NCI-H1105 (cell line): ENCODE results near the gene S1PR3.
A peak's percentile ranks its signal among the peaks of the same experiment; 100 is the strongest.
"Not testable (repeated sequence)": the region's sequence is repeated elsewhere in the genome, so short reads cannot be mapped to it uniquely, and the experiment has no call there.

Experiments used
- DNase-seq: peaks from one replicate; lab custom pipeline; 2025; lab: John Stamatoyannopoulos, UW

S1PR3 gene

DNA sequence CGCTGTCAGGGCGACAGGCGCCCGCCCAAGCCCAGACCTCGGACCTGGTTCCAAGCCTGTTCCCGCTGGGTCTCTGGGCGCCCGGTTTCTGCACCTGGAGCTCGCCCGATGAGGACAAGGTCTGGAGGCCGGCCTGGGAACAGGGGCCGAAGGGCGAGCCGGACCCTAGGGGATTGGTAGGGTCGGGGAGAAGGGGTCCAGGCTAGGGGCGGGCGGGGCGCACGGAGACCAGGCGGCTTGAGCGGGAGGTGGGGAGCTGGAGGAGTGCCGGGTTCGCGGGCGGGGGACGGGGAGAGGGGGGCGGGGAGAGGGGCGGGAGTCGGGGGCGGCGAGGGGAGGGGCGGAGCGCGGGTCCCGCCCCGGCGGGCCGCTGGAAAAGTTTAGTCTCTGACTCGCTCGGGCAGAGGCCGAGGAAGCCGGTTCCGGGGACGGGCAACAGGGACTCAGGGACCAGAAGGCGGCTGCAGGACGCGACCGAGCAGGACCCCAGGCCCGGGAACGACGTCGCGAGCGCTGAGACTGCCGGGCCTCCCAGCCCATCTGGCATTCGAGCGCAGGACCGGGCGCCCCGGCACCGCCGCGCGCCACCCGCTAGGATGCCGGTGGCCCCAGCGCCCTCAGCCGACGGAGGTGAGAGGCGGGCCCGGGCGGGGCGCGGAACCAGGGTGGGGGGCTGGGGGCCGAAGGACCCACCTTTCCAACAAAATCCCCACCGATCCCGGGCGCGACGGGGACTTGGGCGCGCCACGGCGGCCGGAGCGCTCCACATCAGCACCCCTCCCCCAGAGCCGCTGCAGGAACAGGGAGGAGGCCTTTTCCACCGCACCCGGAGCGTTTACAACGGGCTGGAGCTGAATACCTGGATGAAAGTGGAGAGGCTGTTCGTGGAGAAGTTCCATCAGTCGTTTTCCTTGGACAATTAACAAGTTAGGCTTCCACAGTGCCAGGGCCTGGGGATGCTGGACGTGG, at the start of gene S1PR3:
S1PR3 (plus strand) TSS at position 403 of the 969 bp plus-strand sequence. CDS start 9,733 bp downstream, outside the sequence.
- DNase-seq: peak; percentile 16

DNA sequence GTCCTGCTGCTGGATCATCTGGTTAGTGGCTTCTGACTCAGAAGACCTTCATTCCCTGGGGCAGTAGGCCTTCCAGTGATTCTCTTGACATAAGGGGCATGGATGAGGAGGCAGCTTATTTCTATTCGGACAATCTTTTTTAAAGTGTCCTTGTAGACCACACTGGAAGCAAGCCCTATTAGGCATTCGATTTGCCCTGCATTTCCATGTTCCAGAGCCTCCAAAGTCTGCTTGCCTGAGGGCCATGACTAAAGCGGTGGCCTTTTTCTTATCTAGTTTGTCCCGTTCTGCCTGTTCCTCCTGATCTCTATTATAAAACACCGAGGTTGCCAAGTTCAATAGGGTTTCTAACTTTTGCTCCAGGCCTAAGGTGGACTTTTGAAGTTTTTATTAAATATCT, 49.7 kb upstream of the S1PR3 start:
- DNase-seq: not testable (repeated sequence)

DNA sequence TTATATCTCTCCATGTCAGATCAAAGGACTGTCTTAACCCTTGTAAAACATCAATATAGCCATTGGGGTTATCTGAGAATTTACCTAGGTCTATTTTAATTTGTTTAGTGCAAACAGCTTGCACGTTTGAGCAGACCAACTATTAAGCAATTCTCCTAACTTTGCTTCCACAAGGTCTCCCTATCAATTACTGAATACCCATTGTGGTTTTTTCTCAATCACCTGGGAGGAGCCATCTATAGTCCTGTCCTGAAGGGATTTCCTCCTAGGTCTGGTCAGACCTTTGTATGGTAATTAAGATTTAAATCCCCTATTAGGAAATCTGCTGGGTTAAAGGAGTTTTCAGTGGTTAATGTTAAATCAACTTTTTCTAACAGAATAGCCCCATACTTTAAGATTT, 48.9 kb upstream of the S1PR3 start:
- DNase-seq: no peak

DNA sequence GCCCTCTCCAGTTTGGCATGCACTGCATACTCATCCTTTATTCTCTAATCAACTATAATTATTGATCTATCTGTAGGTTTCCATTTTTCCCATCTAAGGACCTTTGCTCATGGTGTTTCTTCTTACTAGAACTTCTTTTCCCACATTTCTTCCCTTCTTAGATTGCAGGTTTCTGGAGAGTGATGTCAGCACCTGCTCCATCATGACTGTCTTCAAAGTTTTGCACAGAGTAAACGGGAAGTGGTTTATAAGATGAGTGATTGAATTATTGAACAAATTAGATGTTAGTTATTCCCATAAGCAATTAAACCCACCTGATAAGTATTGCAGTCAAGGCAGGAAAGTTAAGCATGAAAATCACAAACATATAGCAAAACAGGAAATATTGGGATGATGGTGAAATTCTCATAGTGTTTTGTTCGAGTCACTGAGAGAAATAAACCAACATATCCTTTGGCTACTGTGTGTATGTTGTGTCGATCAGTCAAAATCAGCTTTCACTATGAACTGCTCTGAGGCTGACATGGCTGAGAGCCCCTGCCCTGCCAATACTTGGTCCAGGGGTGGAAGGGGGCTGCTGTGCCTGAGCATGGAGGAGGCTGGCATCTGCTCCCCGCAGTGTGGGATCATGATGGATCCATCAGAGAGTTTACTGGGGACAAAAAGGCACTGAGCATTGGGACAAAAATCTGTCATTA, 45.5 kb upstream of the S1PR3 start:
- no peak for DNase-seq

DNA sequence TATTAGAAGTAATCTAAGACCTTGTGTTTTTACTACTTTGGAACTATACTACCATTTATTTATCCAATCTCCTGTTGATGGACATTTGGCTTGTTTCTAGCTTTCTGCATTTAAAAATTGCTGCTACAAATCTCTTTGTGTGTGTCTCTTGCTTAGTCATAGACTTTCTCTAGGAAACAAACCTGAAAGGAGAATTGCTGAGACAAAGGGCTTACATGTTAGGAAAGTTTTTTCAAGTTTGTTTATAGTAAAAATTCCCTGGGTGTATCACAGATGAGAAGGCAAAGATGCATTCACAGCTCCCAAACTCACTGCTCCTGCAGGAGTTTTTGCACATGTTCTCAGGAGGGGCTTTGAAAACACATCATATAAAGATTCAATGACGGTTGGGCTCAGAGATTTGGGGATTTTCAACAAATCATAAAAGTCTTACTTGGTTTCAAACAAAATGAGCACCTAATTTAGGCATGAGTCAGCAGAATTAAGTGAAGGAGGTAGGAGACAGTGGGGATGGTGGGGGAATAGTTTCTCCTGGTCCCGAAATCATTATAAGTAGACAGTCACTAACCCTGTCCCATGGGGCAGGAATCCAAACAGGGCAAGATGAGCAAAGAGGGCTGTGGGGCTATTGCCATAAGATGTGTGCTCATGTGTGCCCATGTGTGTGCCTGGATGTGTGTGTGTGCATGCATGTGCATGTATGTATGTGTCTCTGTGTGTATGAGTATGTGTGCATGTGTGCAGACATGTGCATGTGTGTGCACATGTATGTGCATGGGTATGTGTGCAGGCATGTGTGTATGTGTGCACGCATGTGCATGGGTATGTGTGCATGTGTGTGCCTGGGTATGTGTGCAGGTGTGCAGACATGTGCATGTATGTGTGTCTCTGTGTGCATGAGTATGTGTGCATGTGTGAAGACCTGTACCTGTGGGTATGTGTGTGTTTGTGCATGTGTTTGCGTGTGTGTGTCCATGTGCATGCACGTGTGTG, 43.4 kb upstream of the S1PR3 start:
- no peak for DNase-seq

DNA sequence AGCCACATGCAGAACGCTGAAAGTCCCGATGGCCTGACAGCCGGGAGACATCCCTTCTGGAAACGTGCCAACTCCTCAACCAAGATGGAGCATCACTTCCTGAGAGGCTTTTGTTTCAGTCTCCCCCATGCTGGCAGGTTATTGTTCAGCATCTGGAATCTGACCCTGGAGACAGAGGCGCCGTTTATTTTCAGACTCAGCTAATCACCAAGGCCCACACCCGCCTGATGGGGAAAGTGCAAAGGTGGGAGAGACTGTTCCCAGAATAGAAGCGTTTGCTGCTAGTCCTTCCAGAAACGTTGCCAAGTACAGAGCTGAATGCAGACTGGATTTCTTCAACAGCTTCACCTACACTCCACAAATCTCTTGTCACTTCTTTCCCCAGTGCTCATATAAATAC, 41.8 kb upstream of the S1PR3 start:
- DNase-seq: peak; percentile 18

DNA sequence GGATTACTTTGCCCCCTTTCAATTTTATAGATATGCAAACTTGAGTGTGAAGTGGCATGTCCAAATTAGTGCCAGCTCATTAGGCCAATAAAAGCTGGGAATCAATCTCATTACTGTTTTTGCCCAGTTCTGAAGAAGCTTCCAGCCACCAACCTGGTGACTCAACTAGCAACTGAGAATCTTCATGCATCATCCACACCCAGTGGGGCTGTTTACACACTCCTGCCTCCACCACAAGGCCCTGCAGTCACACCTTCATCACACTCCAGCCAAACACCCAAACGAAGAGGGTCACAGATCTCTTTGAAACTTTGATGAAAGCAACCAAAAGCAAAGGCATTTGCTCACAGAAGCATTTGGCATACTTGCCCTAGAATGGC, 41.3 kb upstream of the S1PR3 start:
- DNase-seq: no peak

DNA sequence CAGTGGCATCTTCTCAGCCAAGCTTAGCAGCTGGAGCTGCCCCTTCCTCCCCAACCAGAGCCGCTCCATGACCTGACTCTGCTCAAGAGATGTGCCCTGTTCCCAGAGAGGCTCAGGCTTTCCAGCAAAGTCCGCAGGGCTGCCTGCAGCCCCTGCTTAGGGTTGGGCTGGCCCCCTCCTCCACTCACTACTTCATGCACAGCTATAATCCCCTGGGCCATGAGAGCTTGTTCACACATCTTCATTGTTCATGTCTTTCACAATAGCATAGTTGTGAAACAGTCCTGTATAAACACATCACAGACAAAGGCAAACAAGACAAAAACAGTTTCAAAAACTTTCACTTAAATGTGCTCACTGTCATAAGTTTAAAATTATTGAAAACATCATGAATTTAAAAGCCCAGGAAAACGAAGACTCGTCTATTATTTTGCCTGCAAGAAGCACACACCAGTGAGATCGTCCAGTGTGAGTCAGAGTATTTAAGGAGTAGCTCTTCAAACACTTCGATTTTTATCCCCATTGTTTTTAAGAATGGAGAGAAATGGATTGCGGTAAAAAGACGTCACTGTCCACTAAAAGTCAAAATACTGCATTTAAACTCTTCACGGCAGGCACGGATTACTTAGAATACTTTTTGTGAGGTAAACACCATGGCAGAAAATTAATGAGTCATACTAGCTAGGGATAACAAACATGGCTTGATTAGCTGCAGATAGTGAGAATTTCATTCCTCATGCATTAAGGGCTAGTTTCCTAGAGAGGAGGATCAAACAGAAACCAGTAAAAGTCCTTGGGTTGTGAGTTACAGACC, 40.7 kb upstream of the S1PR3 start:
- no peak for DNase-seq

DNA sequence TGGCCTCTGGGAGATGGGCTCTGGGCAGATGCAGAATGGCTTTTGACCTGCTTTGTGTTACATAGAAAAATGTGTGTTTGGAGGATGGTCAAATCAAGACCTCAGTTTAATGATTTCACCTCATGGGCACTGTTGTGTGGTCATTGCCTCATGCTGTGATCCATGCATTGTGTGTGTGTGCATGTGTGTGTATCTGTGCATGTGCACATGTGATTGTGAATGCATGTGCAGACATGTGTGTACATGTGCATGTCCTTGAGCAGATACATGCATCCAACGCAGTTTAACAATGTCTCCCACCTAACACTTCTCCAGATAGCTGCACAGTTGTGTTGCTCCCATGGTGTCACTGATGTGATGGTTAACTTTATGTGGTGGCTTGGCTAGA, 40.1 kb upstream of the S1PR3 start:
- no peak for DNase-seq

DNA sequence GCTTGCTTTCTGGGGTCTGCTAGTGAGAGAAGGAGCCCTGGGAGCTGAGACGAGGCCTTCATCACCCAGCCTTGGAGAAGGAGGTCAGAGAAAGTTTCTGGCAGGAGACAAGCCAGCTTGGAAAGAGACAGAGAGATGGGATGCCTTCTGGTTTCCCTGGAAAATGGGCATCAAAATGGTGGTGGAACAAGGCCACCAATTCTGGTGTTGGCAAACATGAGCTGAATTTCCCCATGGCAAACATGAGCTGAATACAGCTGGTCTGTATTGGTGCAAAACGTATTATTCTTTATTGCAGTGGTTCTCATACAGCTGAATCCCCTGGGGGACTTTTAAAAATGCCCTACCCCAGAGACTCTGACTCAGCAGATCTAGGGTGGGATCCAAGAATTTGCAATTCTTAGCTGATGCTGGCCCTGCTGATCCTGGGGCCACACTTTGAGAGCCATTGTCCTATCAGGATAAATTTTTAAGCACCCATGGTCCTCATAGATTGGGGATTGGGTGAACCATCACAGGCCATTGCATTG, 39.1 kb upstream of the S1PR3 start:
- DNase-seq: no peak

DNA sequence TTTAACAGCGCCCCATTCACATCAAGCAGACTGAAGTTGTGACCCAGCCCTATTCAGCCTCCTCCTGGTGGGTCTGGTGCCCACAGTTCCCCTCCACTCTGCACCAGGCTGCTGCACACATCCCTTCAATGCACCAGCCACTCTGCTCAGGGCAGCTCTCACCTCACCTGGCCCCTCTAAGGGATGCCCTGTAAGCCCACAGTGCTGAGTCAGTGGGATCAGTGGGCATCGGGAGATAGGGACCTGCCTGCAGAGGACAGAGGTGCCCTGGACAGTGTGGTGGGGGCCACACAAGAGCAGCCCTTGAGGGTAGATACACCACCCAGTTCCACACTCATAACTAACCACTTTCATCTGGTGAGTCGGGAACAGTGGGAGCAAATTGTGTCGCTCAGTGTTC, 38.3 kb upstream of the S1PR3 start:
- DNase-seq: no peak

DNA sequence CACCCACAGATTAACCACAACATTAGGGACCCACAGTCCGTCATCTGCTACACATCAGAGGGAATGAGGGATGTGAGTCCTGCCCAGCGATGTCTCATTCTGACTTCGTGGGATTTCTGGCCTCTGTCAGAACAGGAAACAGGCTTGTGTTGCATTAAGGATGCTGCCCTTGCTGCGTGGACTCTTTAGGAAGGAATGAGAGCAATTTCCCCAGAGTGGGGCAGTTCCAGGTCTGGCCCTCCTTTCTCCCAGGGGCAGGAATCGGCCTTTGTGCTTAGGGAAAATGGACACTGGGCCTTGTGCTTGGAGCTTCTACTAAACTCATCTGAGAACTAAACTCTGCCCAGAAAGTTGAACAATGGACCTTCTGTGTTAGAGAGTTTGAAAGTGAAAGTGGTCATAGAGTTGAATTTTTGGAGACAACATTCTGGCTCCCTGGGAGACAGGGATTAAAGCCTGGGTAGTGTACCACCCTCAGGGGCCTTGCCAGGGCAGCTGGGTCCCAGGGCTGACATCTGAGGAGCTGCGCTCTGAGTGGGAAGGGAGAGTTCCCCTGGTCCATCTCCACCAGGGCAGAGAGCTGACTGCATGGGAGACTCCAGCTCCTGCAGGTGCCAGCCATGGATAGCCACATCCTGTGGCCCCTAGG, 37.8 kb upstream of the S1PR3 start:
- no peak for DNase-seq

DNA sequence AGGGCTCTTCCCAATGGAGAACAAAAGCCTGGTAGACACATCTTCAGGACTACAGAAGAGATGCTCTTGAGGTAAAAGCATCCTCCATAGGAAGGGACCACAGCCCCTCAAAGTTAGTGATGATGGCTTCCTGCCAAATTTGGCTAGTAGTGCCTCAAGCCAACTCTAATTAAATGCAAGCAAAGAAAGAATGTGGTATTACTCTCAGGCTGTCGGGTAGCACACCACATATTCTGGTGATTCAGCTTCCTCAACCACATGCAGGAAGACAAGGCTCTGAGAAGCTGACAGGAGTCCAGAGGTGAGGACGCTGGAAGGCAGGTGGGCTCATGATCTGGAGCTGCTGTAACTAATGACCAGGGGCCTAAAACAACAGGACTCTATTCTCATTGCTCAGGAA, 37.2 kb upstream of the S1PR3 start:
- DNase-seq: no peak

DNA sequence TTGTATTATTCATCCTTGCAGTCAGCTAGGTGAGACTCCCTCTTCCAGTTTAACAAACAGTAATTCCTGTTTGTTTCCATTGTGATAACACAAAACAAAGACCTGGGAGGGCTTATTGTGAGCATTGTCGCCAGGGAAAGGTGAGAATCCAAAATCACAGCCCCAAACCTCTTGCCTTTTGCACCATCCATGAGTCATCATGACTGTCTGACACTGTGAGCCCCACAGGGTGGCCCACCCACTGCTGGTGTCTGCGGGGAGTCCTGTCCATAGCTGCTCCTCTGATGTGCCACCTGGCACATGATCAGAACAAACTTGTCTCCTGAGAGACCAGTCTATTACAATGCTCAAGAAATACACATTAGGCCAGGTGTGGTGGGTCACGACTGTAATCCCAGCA, 33.7 kb upstream of the S1PR3 start:
- DNase-seq: no peak

DNA sequence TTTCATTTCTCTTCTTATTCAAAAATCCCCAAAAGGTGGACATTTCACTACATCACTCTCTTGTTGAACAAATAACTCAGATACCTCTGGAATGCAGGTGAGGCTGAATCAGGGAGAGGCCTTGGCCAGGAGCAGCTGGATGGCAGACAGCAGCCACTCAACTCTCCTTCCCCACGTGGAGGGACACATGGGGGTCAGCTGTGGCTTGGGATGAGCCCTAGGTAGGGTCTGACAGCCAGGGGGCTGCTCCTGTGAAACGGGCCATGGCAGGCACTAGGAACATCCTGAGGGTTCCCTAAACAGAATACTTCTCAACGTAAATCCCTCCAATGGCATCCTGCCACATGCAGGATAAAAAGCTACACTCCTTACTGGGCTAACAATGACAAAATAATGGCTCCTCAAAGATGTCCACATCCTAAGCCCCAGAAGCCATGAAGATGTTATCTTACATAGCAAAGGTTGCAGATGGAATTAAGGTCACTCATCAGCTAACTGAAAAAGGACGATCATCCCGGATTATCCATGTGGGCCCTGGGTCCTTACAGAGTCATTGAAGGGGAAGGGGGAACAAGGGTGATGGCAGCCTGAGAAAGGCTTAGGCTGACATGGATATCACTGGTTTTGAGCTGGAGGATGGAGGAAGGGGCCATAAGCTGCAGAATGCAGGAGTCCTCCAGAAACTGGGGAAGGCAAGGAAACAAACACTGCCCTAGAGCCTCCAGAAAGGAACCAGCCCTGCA, 31.4 kb upstream of the S1PR3 start:
- DNase-seq: no peak

DNA sequence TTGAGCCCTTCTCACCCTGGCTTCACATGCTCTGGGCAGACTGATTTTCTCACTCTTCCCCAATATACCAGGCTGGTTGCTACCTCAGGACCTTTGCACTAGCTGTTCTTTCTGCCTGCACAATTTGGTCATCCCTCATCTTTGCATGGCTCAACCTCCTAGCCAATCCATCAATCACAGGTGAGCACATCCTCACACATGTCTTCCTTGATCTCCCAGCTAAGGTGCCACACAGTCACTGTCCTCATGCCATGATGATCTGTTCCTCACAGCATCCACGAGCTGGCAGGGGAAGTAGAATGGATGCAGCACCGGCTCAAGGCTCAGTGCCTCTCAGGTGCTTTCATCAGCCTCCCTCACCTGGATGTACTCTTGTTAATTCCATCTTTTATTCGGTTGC, 30.6 kb upstream of the S1PR3 start:
- DNase-seq: no peak

DNA sequence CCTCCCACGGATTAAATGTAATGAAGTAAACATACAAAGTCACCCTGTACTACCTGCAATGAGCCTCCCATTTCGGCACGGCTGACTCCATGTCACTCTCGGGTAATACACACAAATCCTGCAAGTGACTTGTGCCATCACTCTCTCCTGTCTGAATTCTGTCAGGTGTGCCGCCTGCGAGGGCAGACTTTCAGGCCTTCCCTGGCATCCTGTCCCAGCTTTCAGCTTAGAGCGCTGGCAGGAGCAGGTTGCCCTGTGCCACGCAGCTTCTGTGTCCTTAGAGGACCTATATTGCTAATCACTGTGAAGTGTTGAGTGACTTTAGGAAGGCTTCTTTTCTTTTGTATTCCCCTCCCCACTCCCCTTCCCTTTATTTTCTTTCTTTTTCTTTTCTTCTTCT, 25.8 kb upstream of the S1PR3 start:
- no peak for DNase-seq

DNA sequence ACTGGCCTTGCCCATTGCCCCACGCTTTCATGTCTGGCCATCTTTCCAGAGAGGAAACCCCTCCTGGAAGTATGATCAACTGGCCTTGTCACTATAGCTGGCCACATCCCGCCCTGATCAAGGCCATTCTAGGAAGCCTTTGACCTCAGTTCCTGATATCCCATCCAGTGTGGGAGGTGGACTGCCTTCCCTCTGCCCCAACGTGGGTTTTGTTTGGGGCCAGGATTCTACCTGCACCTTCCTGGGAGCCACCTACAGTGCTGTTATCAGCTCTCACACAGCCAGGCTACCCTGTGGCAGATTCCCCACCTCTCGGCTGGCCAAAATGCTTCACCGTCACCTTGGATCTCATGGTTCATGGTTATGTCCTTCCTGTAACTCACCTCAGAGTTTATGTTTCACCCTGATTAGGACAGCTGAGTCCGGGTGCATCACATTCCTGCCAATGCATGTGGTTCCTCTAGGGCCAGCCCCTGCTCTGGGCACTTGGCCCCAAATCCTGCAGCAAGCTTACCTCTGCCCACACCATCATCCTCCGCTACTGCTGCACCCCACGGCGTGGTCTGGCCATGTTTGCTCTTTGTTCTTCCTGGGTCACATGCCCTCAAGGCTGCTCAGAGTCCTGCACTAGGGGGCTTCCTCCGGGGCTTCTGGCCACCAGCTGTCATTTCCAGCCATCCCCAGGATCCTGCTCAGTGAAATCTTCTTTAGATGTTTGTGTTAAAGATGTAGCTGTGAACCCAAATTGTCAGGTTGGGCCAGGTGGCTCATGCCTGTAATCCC, 24.2 kb upstream of the S1PR3 start:
- DNase-seq: no peak

DNA sequence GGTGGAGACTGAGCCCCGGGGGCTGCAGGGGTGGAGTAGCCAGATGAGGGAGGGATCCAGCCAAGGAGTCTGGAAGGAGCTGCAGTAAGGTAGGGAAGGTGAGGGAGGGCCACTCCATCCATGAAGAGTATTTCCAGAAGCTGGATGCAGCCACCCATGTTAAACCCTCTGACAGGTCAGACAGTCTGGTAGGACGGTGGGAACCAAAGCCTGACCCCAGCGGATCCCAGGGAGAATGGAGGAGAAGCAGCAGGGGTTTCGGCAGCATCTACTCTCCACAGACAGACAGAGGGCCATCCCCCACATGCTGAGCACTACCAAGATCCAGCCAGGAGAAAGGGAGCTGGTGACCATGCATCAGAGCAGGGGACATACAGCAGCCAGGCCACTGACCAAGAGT, 22.5 kb upstream of the S1PR3 start:
- no peak for DNase-seq
